SIG-M5 (cell line): ENCODE measurements around the gene HBA2.
"Not testable (repeated sequence)": the region's sequence is repeated elsewhere in the genome, so short reads cannot be mapped to it uniquely, and the experiment has no call there.

ENCODE experiments used
- DNase-seq: peaks from one replicate; lab custom pipeline; 2025; lab: John Stamatoyannopoulos, UW

Gene HBA2

GRCh38 chr16:175011-175949 lies 2.6 kb downstream of the HBA2 start:
- DNase-seq, result no peak

GRCh38 chr16:176006-176405 lies 3.3 kb downstream of the HBA2 start:
- DNase-seq, result not testable (repeated sequence)

- not testable (repeated sequence) for DNase-seq
Measured at GRCh38 chr16:176477-177382, 4.1 kb downstream of the HBA2 start, which contains the start of gene HBA1. Gene HBA1, plus strand, starts transcription at chr16:176680. Its CDS starts 37 bp downstream, at chr16:176717.

GRCh38 chr16:177394-177822 lies 4.7 kb downstream of the HBA2 start:
- peak; percentile 22 for DNase-seq

- no peak for DNase-seq
Measured at GRCh38 chr16:177981-178667, 5.4 kb downstream of the HBA2 start.

- DNase-seq, result no peak
Measured at GRCh38 chr16:178668-179015, 6.0 kb downstream of the HBA2 start.

GRCh38 chr16:179211-180092 lies 6.8 kb downstream of the HBA2 start:
- DNase-seq, result no peak

GRCh38 chr16:180101-180675 lies 7.5 kb downstream of the HBA2 start, which contains the start of gene HBQ1:
Gene HBQ1, plus strand, starts transcription at chr16:180459. Its CDS starts 28 bp downstream, at chr16:180487.
- DNase-seq, result no peak

GRCh38 chr16:180681-181564 lies 8.2 kb downstream of the HBA2 start:
- DNase-seq, result no peak

- no peak for DNase-seq
Measured at GRCh38 chr16:181565-182021, 8.9 kb downstream of the HBA2 start.

- DNase-seq, result no peak
Measured at GRCh38 chr16:183005-183404, 10.3 kb downstream of the HBA2 start.

GRCh38 chr16:185213-185612 lies 12.5 kb downstream of the HBA2 start:
- no peak for DNase-seq

- DNase-seq, result no peak
Measured at GRCh38 chr16:185691-186090, 13.0 kb downstream of the HBA2 start.

- DNase-seq, result no peak
Measured at GRCh38 chr16:187330-187729, 14.7 kb downstream of the HBA2 start.

- DNase-seq, result no peak
Measured at GRCh38 chr16:188674-189073, 16.0 kb downstream of the HBA2 start.

- no peak for DNase-seq
Measured at GRCh38 chr16:189604-190186, 17.0 kb downstream of the HBA2 start.

GRCh38 chr16:191831-192230 lies 19.2 kb downstream of the HBA2 start:
- no peak for DNase-seq

GRCh38 chr16:192686-193085 lies 20.0 kb downstream of the HBA2 start:
- no peak for DNase-seq

GRCh38 chr16:193441-193840 lies 20.8 kb downstream of the HBA2 start:
- no peak for DNase-seq
